Measurements from ENCODE around the gene DUSP1.

GRCh38 chr5:172793577-172794488 lies 22.8 kb upstream of the DUSP1 start:
- TF ChIP-seq CTCF (conservative IDR thresholded peaks at IDR 0.05) (no peak), EZH2 (IDR thresholded peaks at IDR 0.05; ENCODE audit: low read depth) (no peak)
